H9 (cell line): Measurements from ENCODE around the gene CIT. TPM values are rescaled to one million over a fixed set of nuclear protein-coding genes. Genes with fewer than 3 reads are reported as not detected.

Experiments used
- DNase-seq: peaks from one replicate; pipeline ENCODE4 v3.0.0-alpha.2; 2017
- H2AFZ ChIP-seq: one replicate; pipeline ENCODE4 v1.6.1; 2013; ENCODE audit warnings: mild to moderate bottlenecking, low read length, control low read depth, moderate library complexity
- H2AK5ac ChIP-seq: 2 replicates; pipeline ENCODE4 v1.6.1; 2013; ENCODE audit warnings: low read length, control low read depth, mixed read lengths; ENCODE audit not compliant: insufficient read length
- H2BK120ac ChIP-seq: one replicate; pipeline ENCODE4 v1.6.1; 2013; ENCODE audit warnings: low read depth, mild to moderate bottlenecking, low read length, control low read depth, inconsistent platforms; ENCODE audit not compliant: poor library complexity, severe bottlenecking
- H2BK12ac ChIP-seq: 2 replicates; pipeline ENCODE4 v1.6.1; 2013; ENCODE audit warnings: low read length, control low read depth, mixed read lengths, low read depth; ENCODE audit not compliant: insufficient read length
- H2BK15ac ChIP-seq: 2 replicates; pipeline ENCODE4 v1.6.1; 2013; ENCODE audit warnings: low read depth, low read length, control low read depth
- H2BK20ac ChIP-seq: one replicate; pipeline ENCODE4 v1.6.1; 2013; ENCODE audit warnings: low read depth, mild to moderate bottlenecking, low read length, control low read depth, inconsistent platforms; ENCODE audit not compliant: poor library complexity, severe bottlenecking
- H2BK5ac ChIP-seq: 2 replicates; pipeline ENCODE4 v1.6.1; 2013; ENCODE audit warnings: low read length, control low read depth, mixed read lengths; ENCODE audit not compliant: insufficient read length
- H3K14ac ChIP-seq: 2 replicates; pipeline ENCODE4 v1.6.1; 2013; ENCODE audit warnings: low read length, control low read depth; ENCODE audit not compliant: insufficient read depth
- H3K18ac ChIP-seq: 2 replicates; pipeline ENCODE4 v1.6.1; 2013; ENCODE audit warnings: low read depth, mild to moderate bottlenecking, mixed read lengths, low read length, control low read depth; ENCODE audit not compliant: insufficient read length
- H3K23ac ChIP-seq: 2 replicates; pipeline ENCODE4 v1.6.1; 2013; ENCODE audit warnings: low read length, control low read depth, mixed read lengths, low read depth; ENCODE audit not compliant: insufficient read length
- H3K23me2 ChIP-seq: 2 replicates; pipeline ENCODE4 v1.6.1; 2013; ENCODE audit warnings: low read depth, mild to moderate bottlenecking, mixed read lengths, low read length, control low read depth; ENCODE audit not compliant: insufficient read length, poor library complexity, severe bottlenecking
- H3K27ac ChIP-seq: 2 replicates; pipeline ENCODE4 v1.5.1; 2013; ENCODE audit warnings: low read length, control low read depth, mixed read lengths, low read depth; ENCODE audit not compliant: insufficient read length
- H3K27me3 ChIP-seq: 2 replicates; pipeline ENCODE4 v1.6.1; 2013; ENCODE audit warnings: low read length, control low read depth, inconsistent platforms; ENCODE audit not compliant: insufficient read depth
- H3K4ac ChIP-seq: 2 replicates; pipeline ENCODE4 v1.6.1; 2013; ENCODE audit warnings: low read depth, mild to moderate bottlenecking, control low read depth, inconsistent platforms, low read length, moderate library complexity
- H3K4me1 ChIP-seq: 2 replicates; pipeline ENCODE4 v1.6.1; 2013; ENCODE audit warnings: low read length, control low read depth, inconsistent platforms; ENCODE audit not compliant: insufficient read depth
- H3K4me2 ChIP-seq: 2 replicates; pipeline ENCODE4 v1.6.1; 2013; ENCODE audit warnings: low read length, control low read depth, mixed read lengths; ENCODE audit not compliant: insufficient read length, insufficient read depth
- H3K56ac ChIP-seq: 2 replicates; pipeline ENCODE4 v1.6.1; 2013; ENCODE audit warnings: low read depth, mild to moderate bottlenecking, mixed read lengths, low read length, control low read depth; ENCODE audit not compliant: insufficient read length
- H3K79me1 ChIP-seq: 2 replicates; pipeline ENCODE4 v1.6.1; 2013; ENCODE audit warnings: low read depth, mild to moderate bottlenecking, moderate library complexity, low read length, control low read depth, inconsistent platforms; ENCODE audit not compliant: insufficient read depth, poor library complexity, severe bottlenecking
- H3K79me2 ChIP-seq: 2 replicates; pipeline ENCODE4 v1.6.1; 2013; ENCODE audit warnings: low read length, control low read depth, inconsistent platforms; ENCODE audit not compliant: insufficient read depth
- H3K9ac ChIP-seq: 2 replicates; pipeline ENCODE4 v1.6.1; 2013; ENCODE audit warnings: low read length, control low read depth, mixed read lengths; ENCODE audit not compliant: insufficient read length; ENCODE audit errors: extremely low read depth
- H3K9me3 ChIP-seq: one replicate; pipeline ENCODE4 v1.6.1; 2013; ENCODE audit warnings: low read depth, low read length, inconsistent platforms; ENCODE audit not compliant: control insufficient read depth
- H3T11ph ChIP-seq: one replicate; pipeline ENCODE4 v1.6.1; 2013; ENCODE audit warnings: mild to moderate bottlenecking, low read length, control low read depth, inconsistent platforms
- H4K20me1 ChIP-seq: one replicate; pipeline ENCODE4 v1.6.1; 2013; ENCODE audit not compliant: control insufficient read depth, insufficient read length, insufficient read depth
- H4K5ac ChIP-seq: 2 replicates; pipeline ENCODE4 v1.6.1; 2013; ENCODE audit warnings: low read depth, mild to moderate bottlenecking, mixed read lengths, low read length, control low read depth; ENCODE audit not compliant: insufficient read length
- H4K8ac ChIP-seq: replicated peaks from 2 replicates; pipeline ENCODE4 v1.6.1; 2013; ENCODE audit warnings: low read length, control low read depth, mixed read lengths, low read depth; ENCODE audit not compliant: insufficient read length
- H4K91ac ChIP-seq: 2 replicates; pipeline ENCODE4 v1.6.1; 2013; ENCODE audit warnings: low read depth, mild to moderate bottlenecking, moderate library complexity, mixed read lengths, low read length, control low read depth; ENCODE audit not compliant: insufficient read length
- H3K27ac Mint-ChIP-seq, 3 experiments: 2 replicates in 2 of 3; 3 replicates in 1 of 3; pipeline ENCODE4 v1.8.0; 2020 to 2021; ENCODE audit warnings: mixed read lengths in 3 of 3, mild to moderate bottlenecking in 1 of 3, moderate library complexity in 1 of 3
- H3K27me3 Mint-ChIP-seq: 2 replicates; pipeline ENCODE4 v1.8.0; 2021; ENCODE audit warnings: low read depth, mild to moderate bottlenecking, moderate library complexity, mixed read lengths
- H3K36me3 Mint-ChIP-seq, 3 experiments: 2 replicates in 2 of 3; 3 replicates in 1 of 3; pipeline ENCODE4 v1.8.0; 2020 to 2021; ENCODE audit warnings: low read depth in 3 of 3, mixed read lengths in 3 of 3; ENCODE audit not compliant: insufficient read depth in 1 of 3
- H3K4me1 Mint-ChIP-seq, 2 experiments: 2 replicates each; pipeline ENCODE4 v1.8.0; 2020; ENCODE audit warnings: mixed read lengths in 2 of 2
- H3K4me3 Mint-ChIP-seq, 2 experiments: 2 replicates in 1 of 2; 3 replicates in 1 of 2; pipeline ENCODE4 v1.8.0; 2020 to 2021; ENCODE audit warnings: mild to moderate bottlenecking in 2 of 2, mixed read lengths in 2 of 2, moderate library complexity in 1 of 2
- H3K9me3 Mint-ChIP-seq, 2 experiments: 2 replicates in 1 of 2; 3 replicates in 1 of 2; pipeline ENCODE4 v1.8.0; 2020; ENCODE audit warnings: mild to moderate bottlenecking in 2 of 2, mixed read lengths in 2 of 2, moderate library complexity in 1 of 2
- WGBS: extraction: QIAGEN DNeasy Blood & Tissue Kit; methylation state at CpG from one replicate; pipeline ENCODE4 v1.1.7; 2013; ENCODE audit warnings: missing lambda C conversion rate, low lambda C conversion rate, mixed read lengths; ENCODE audit not compliant: insufficient read length; ENCODE audit errors: extremely low coverage; 5-methylcytosine and 5-hydroxymethylcytosine counted together
- total RNA-seq: library from RNA; stranded (reverse); gene quantifications from 2 replicates; pipeline ENCODE4 v1.2.1, GENCODE V29; 2021
- TF ChIP-seq, protein P1 (sequence below): fragments of 200-600 bp; sonication (generic); conservative IDR thresholded peaks from 3 replicates; pipeline ENCODE4 v1.8.0; 2021; ENCODE audit warnings: antibody characterized with exemption, mild to moderate bottlenecking

The CIT gene
- total RNA-seq, 1 experiment from 2014 or later: 55.3 TPM

- Mint-ChIP-seq H3K9me3 (peaks cover 3 to 4% of the 10 kb centered on the region in 2 experiments; a peak in 3 of 5 replicates), H3K27me3 (no peaks in the 10 kb centered on the region), H3K27ac (peak overlapping the region in 1 of 3 experiments; percentile 8; a peak in 2 of 7 replicates), H3K36me3 (peaks cover 17 to 44% (median 36%) of the 10 kb centered on the region in 3 experiments), H3K4me3 (no peak overlapping the region), H3K4me1 (peaks cover 0 to 3% of the 10 kb centered on the region in 2 experiments; a peak in 2 of 4 replicates)
- no peak overlapping the region for H4K91ac ChIP-seq
- no peak overlapping the region for H3K4me2 ChIP-seq
- no peaks in the 10 kb centered on the region for H3K4me1 ChIP-seq
- H4K20me1 ChIP-seq: no peaks in the 10 kb centered on the region
- H3K9me3 ChIP-seq: no peaks in the 10 kb centered on the region
- H3K14ac ChIP-seq: no peak overlapping the region
- no peak overlapping the region for H4K8ac ChIP-seq
- H3K56ac ChIP-seq: no peak overlapping the region
- no peak overlapping the region for H3K18ac ChIP-seq
- no peak for DNase-seq
- no peak overlapping the region for H2BK12ac ChIP-seq
- H3K4ac ChIP-seq: no peak overlapping the region
- H2AK5ac ChIP-seq: no peak overlapping the region
- H2BK5ac ChIP-seq: no peak overlapping the region
- H4K5ac ChIP-seq: no peak overlapping the region
- H3K79me2 ChIP-seq: no peaks in the 10 kb centered on the region
- H2BK20ac ChIP-seq: no peak overlapping the region
- H3K23ac ChIP-seq: no peak overlapping the region
- H2AFZ ChIP-seq: no peak overlapping the region
- H3K23me2 ChIP-seq: no peaks in the 10 kb centered on the region
- no CpG with 5 or more reads among the region's 1 CpG for WGBS
- no peak overlapping the region for H3K9ac ChIP-seq
- H3K27ac ChIP-seq: no peak overlapping the region
- H2BK15ac ChIP-seq: no peak overlapping the region
- H3K27me3 ChIP-seq: no peaks in the 10 kb centered on the region
- no peaks in the 10 kb centered on the region for H3K79me1 ChIP-seq
- no peak overlapping the region for H2BK120ac ChIP-seq
- no peak overlapping the region for H3T11ph ChIP-seq
- TF ChIP-seq, protein P1, sequence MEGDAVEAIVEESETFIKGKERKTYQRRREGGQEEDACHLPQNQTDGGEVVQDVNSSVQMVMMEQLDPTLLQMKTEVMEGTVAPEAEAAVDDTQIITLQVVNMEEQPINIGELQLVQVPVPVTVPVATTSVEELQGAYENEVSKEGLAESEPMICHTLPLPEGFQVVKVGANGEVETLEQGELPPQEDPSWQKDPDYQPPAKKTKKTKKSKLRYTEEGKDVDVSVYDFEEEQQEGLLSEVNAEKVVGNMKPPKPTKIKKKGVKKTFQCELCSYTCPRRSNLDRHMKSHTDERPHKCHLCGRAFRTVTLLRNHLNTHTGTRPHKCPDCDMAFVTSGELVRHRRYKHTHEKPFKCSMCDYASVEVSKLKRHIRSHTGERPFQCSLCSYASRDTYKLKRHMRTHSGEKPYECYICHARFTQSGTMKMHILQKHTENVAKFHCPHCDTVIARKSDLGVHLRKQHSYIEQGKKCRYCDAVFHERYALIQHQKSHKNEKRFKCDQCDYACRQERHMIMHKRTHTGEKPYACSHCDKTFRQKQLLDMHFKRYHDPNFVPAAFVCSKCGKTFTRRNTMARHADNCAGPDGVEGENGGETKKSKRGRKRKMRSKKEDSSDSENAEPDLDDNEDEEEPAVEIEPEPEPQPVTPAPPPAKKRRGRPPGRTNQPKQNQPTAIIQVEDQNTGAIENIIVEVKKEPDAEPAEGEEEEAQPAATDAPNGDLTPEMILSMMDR: no peak
Measured at GRCh38 chr12:119788786-119789185, 88.3 kb downstream of the CIT start.
